NCI-H1436 treated with DMSO at 0.1 percent for 48 hours (cell line): ENCODE data around the gene WRNIP1.
"Not testable (repeated sequence)": the region's sequence is repeated elsewhere in the genome, so short reads cannot be mapped to it uniquely, and the experiment has no call there.

ENCODE experiments used
- DNase-seq: peaks from one replicate; lab custom pipeline; 2025; lab: John Stamatoyannopoulos, UW

WRNIP1 gene

DNA sequence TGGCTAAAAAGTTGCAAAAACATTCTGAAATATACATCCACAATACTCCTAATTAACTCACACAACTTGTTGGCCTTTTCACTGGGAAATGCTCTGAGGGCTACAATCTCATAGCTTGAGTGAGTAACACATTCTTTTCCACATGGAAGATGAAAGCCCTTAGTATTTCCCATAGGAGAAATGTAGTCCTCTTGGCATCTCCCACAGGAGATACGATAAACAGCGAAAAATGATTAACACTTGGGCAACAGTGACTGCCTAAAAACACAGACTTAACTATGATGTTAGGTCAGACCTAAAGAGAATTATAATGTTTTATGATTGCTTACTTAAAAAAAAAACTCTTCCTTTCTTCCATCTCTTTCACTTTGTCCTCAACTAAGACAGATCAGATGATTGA, 23.4 kb upstream of the WRNIP1 start:
- DNase-seq, result no peak

GRCh38 chr6:2743280-2744208, 21.6 kb upstream of the WRNIP1 start:
- no peak for DNase-seq

DNA sequence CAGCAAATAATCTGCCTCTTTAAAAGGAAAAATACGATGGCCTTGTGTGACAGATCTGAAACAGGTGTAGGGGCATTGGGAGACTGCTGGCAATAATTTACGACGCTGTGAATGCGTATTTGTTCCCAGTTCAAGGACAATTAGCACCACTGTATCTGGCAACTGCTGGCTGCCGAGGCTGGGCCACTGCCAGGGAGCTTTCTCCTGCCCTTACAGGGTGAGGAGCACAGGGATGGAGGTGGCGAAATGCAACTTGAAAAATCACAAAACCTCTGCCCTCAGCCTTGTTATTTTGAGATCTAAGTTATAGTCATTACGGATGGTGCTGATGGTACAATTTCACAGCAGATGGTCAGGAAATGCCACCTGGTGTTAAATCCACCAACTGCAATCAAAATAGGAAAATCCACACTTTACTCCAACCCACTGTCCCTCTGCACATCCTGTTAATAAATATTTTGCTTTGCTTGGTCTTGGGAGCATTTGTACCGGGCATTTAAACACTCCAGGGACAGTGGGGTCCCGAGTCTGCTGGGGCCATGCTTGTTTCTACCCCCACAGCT, 20.9 kb upstream of the WRNIP1 start:
- DNase-seq, result no peak

DNA sequence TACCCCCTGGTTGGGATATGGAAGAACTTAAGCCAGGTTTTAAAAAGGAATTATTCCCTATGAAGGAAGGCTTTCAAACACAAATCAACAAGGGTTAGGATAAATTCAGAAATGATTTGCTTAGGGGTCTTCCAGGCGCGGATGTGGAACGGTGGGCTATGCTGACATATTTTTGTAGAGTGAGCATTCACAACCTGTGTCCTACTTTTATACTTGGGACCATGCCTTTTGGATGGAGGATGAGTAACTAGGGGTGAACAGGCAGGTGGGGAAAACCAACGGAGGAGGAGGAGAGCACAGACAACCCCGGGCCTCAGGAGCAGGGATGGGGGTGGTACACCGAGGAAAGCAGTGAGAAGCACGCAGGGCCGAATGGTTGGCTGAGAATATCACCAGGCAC, 20.4 kb upstream of the WRNIP1 start:
- DNase-seq, result no peak

GRCh38 chr6:2745246-2745645, 19.9 kb upstream of the WRNIP1 start:
- DNase-seq, result no peak

DNA sequence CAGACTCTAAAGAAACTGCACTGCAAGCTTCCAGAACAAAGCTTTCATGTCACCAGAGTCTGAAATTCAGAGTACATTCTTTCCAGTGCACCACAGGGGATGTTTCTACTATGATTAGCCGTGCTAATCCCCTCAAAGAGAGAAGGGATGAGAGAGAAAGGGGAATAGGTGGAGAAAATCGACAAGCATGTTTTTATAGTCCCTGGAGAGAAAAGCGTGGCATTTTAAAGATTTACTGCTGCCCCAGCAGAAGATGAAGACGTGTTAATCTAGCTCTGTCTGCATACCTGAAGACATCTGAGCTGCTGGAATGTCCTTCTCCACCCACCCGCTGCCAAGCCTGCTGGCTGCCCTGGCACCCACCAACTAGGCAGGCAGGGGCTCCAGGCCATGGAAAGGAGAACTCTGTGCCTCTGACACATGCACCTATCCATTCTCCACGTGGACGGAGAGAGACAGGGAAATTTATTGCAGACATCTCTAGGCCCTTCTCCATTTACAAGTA, 18.6 kb upstream of the WRNIP1 start:
- DNase-seq, result no peak

- DNase-seq, result no peak
Observed at GRCh38 chr6:2748183-2748582, 17.0 kb upstream of the WRNIP1 start.

GRCh38 chr6:2749969-2750600, 15.1 kb upstream of the WRNIP1 start:
- no peak for DNase-seq

DNA sequence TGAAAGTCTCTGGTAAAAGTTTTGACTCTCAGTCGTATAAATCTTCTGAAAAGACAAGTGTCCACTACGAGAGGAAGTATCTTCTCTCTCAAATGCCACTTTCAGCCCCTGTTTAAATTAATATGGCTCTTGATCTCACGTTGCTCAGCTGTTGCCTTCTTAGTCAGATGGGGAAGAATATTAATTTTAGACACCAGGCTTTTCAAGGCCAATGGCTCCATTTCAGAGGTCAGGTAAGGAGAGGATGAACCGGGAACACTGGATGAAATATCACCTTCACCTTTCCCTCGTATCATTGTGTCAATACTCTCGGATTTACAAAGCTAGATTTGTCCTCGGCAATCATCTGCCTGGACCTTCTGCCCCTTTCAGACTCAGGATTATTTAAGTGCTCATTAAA, 14.4 kb upstream of the WRNIP1 start, which contains the start of gene MYLK4:
Gene MYLK4, minus strand, starts transcription at position 91 of the 400 bp plus-strand sequence. CDS start 1,628 bp downstream, outside the sequence.
- no peak for DNase-seq

- no peak for DNase-seq
Observed at GRCh38 chr6:2751871-2752270, 13.3 kb upstream of the WRNIP1 start.

DNA sequence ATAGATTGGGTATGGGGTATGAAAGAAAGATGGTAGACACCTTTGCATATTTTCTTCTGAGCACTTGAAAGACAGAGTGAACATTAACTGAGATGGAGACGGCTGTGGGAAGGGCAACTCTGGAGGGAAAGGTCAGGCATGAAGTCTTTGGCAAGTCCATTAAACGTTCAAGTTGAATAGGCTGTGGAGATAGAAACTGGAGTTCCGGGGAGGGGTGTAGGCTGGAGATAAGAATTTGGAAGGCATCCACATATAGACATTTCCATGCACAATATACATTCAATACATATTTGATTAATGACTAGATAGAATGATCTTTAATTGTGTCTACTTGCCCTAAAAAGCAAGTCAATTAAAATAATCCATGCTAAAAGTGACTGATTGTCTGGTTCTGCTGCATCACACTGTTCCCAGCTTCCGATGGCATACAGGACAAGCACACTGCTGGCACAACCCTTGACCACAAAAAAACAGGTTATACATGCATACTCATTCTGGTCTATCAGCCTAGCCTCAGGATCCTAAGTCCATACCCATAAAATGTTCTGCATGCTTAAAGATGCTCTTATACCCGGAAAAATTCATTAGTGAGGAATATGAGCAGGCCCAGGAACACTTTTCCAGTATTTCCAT, 12.6 kb upstream of the WRNIP1 start:
- DNase-seq, result no peak

DNA sequence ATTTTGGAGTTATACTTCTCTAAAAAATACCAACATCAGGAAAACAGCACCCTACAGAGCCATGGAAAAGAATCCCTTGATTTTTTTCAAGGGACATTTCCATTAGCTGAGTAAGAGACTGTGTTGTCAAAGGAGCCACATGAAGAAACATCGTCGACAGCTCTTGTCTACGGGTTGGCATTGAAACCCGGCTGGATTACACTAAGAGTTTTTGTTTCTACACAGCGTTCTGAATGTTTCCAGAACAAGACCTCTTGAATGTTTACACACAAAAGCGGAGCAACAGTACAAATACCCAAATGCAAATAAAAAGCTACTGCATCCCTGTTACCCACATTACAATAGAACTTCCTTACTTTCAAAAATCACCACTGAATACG, 12.1 kb upstream of the WRNIP1 start:
- no peak for DNase-seq

GRCh38 chr6:2753743-2754142, 11.4 kb upstream of the WRNIP1 start:
- DNase-seq, result no peak

DNA sequence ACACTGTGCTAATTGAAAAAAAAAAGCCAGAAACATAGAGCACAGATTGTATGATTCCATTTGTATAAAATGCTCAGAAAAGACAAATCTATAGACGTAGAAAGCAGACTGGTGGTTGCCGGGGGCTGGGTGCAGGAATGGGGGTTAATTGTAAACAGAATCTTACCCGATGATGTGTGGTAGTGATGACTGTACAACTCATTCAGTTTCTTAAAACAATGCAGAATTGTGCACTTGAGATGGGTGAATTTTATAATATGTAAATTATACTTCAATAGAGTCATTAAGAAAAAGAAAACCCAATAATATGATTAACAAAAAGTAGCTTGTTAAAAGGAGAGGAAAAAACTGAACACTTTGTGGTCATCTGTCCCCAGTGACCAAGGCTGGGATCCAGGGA, 10.8 kb upstream of the WRNIP1 start:
- DNase-seq, result no peak

DNA sequence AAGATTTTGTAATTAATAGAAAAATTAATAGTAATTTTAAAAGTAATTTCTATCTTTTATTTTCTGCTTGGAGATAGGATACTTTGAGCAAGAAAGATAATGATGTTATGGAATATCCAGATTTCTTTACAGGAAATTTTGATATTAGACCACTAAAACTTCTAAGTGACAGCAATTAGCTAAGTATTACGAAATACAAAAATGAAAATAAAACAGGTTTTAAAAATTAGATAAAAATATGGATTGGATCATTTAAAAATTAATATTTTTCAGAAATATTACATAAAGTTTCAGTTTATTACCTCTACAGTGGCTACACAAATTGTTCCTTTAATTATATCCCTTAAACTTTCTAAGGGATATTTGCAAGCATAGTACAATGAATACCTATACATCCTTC, 10.3 kb upstream of the WRNIP1 start:
- no peak for DNase-seq

- DNase-seq, result no peak
Observed at GRCh38 chr6:2755456-2755855, 9.7 kb upstream of the WRNIP1 start.

DNA sequence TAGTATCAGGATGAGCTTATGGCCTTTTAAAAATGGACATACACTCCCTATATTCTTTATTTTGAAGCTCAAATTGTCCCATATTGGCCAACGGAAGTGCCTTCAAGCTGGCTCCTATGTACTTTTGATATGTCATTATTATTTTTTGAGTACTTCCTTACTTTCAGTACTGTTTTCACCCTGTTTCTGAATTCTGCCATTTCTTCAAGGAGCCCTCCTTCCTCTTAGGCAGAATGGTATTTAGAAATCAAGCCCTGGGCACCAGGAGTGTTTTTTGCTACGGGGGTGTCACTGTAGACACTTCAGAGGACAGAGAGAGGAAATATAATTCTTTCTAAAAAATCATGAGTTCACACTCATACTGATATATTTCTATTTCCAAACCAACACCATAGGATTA, 9.0 kb upstream of the WRNIP1 start:
- DNase-seq, result no peak

DNA sequence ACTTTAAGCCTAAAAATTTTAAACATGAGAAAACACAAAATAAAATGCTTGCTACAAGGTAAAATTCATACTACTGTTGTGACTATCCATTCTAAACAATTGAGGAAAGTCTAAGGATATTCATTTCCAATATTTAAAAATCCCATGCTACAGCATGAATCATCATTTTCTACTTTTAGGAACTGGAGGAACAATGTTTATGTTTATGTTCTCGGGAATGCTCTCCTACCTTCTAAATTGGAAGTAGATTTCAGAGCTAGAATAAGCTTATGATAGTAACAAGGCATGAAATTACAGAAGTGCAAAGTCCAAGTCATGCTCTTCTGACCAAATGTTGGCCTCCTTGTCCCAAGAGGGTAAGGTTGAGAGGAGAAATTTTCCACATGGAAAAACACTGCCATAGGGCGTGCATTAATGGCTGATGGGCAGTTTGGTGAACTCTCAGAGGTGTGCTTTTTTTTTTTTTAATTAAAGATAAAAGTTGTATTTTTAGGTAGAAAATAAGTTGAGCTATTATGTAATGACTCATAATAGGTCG, 8.4 kb upstream of the WRNIP1 start:
- no peak for DNase-seq

DNA sequence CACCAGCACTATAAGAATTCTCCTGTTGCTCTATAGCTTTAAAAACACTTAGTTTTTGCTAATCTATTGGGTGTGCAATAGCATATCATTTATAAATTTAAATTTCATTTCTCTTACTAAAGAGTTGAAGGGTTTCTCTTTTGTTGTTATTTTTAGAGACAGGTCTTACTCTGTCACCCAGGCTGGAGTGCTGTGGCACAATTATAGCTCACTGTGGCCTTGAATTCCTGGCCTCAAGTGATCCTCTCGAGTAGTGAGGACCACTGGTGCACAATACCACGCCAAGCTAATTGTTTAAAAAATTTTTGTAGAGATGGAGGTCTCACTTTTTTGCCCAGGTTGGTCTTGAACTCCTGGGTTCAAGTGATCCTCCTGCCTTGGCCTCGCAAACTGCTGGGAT, 6.2 kb upstream of the WRNIP1 start:
- DNase-seq, result no peak

DNA sequence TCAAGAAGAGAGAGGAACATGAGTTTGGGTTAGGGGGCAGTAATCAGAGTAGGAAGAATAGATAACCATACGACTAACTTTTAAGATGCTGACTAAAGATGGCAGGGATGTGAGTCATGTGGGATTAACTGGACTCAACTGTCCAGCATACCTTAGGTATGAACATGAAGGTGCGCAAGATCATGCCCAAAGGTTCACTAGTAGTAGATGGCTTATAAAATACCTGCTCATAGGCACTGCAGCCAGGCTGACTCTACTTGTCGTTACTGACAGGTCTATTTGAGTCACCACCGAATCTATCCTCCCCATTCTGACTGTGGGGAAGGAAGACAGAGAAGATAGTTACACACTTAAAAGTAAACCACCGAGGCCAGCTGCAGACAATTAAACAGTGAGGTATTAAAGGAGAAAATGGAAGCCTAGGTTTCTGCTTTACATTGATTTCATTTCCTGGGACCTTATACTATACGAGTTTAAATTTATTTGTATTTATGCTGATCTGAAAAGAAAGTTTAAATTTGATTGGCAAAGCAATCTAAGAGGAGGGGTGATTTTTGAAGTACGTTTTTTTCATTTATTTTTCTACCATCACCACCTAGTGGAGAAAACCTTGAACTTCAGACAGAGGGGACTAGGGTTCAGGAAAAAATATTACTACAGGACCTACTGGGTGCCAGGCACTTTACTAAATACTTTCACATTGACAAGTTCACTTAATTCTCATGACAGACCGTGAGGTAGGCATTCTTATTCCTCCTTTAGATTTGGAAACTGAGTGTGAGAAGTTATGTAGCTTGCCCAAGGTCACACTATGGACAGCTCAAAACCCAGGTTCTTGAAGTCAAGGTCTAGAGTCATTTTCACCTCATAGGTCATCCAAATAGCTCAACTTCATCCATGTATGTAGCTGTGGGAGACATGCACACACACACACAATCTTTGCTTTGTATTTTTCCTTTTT, 4.0 kb upstream of the WRNIP1 start:
- DNase-seq, result no peak

- not testable (repeated sequence) for DNase-seq
Observed at GRCh38 chr6:2762868-2763267, 2.3 kb upstream of the WRNIP1 start.
